GM12872 (cell line): ENCODE data around the gene OSBPL1A.

Experiments used
- CTCF ChIP-seq: IDR thresholded peaks from 3 replicates; pipeline ENCODE4 v1.5.1; 2011; ENCODE audit warnings: low read depth, mild to moderate bottlenecking, low read length, moderate library complexity; ENCODE audit not compliant: insufficient read depth

Gene OSBPL1A

GRCh38 chr18:24270358-24270936 lies 127.2 kb downstream of the OSBPL1A start:
- no peak for TF ChIP-seq CTCF

DNA sequence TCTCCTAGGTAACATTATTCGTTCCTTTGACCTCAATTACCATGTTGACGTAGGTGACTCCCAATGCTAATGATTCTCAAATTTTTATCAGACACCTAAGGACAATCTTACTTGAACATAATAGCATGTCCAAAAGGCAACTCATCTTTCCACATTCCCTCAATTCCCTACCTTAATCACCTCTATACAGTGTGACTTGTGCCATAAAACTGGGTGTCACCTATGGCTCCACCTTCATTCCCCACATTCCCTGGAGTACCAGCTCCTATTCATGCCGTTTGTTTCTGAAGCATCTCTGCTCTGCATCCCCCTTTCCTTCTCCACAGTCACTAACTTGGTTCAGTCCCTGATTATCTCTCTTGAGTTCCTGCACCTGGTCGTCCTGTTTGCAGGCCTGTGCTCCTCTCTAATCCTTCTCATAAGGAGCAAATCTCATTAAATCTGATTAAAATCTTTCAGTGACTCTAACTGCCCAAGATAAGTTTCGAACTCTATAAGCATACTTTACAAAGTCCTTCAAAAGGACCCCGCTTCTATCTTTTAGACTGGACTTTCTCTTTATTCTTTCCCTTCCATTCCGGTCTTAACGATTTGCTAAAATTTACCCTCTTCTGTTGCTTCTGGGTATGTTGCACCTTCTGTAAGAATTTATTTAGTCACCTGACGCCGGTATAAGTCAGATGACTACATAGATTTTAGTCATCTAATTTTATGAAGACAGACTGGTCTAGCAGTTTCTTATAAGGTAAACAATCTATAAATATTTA lies 128.7 kb downstream of the OSBPL1A start:
- no peak for TF ChIP-seq CTCF

- no peak for TF ChIP-seq CTCF
Observed at GRCh38 chr18:24267878-24268277, 129.7 kb downstream of the OSBPL1A start.

GRCh38 chr18:24266131-24266530 lies 131.5 kb downstream of the OSBPL1A start:
- no peak for TF ChIP-seq CTCF

DNA sequence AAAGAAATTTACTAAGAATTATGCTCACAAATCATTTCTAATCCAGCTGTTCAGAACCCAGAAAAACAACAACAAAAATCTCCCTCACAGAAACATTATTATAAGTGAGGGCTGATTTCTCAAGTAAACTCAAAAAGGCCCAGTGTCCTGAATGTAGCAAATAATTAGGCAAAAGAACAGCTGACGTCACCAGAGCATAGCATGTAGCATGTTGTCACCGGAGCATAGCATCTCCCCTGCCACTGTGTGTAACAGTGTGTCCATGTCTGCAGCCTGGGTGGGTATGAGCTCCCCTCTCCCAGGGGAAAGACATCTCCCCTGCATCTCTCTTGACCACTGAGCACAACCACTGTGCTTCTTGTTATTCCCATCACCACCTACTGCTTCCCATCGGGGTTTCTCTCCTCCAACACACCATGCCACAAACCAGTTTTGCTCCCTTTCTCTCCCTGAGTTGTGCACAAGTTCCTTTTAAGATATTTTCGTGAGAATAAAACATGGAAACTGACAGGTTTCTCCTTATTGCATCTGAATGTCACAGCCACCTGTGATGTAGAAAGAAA lies 132.0 kb downstream of the OSBPL1A start:
- TF ChIP-seq CTCF = no peak

DNA sequence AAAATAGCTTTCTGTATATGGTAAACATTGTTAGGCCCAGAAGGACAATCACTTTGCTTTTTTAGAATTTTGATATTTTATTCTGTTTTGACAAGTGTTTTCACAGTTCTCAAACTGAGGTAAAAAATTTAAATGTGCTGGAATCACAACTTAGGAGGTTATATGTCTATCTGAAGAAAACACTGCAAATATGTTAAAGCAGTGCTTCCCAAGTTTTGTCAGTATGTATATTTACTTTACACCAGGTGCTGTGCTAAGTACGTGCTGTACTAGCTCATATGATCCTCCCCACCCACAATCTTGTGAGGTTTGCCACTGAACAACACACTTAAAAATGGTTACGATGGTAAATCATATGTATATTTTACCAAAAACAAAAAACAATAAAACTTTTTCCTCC lies 134.6 kb downstream of the OSBPL1A start:
- TF ChIP-seq CTCF = no peak

DNA sequence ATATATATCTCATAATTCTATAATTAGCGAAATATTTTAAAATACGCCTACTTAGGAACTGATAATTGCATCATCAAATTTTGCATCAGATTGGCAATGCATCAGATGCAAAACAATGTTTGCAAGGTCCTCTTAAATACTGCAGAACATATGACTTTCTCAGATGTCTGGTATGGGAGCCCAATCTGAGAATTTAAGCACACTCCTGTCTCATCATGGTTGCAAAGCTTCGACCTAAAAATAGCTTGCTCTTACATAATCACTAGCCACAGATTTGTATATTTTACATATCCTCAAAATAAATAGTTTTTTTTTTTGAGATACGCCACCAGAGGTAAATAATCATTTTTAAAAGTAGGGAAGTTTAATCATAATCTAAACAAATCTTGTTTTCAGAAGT lies 135.5 kb downstream of the OSBPL1A start:
- no peak for TF ChIP-seq CTCF
